ENCODE results near the gene TNFRSF6B.
"Not testable (repeated sequence)": the region's sequence is repeated elsewhere in the genome, so short reads cannot be mapped to it uniquely, and the experiment has no call there.

The TNFRSF6B gene, protein sequence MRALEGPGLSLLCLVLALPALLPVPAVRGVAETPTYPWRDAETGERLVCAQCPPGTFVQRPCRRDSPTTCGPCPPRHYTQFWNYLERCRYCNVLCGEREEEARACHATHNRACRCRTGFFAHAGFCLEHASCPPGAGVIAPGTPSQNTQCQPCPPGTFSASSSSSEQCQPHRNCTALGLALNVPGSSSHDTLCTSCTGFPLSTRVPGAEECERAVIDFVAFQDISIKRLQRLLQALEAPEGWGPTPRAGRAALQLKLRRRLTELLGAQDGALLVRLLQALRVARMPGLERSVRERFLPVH

GRCh38 chr20:63696628-63697356 is at the start of gene TNFRSF6B:
Gene TNFRSF6B, plus strand, starts transcription at chr20:63696652. Its CDS starts 116 bp downstream, at chr20:63696768.
- Histone ChIP-seq H3K27ac (peak within 1 kb of the TSS in 20 of 21 experiments; percentile 2 to 96 (median 79)), H3K4me3 (peak within 1 kb of the TSS; percentile 14 to 47 (median 31))

GRCh38 chr20:63648190-63648589 is 48.3 kb upstream of the TNFRSF6B start:
- H3K27ac ChIP-seq: no peak overlapping the region
- H3K4me3 ChIP-seq: no peak overlapping the region

- Histone ChIP-seq H3K27ac (no peak overlapping the region), H3K4me3 (no peak overlapping the region)
Measured at GRCh38 chr20:63648895-63649589, 47.4 kb upstream of the TNFRSF6B start.

DNA sequence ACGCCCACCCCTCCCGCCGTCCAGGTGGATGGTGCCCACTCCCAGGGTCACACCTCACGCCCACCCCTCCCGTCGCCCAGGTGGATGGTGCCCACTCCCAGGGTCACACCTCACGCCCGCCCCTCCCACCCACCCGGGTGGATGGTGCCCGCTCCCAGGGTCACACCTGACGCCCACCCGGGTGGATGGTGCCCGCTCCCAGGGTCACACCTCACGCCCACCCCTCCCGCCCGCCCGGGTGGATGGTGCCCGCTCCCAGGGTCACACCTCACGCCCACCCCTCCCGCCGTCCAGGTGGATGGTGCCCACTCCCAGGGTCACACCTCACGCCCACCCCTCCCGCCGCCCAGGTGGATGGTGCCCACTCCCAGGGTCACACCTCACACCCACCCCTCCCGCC is 46.0 kb upstream of the TNFRSF6B start:
- H3K27ac ChIP-seq, H3K4me3 ChIP-seq: not testable (repeated sequence)

GRCh38 chr20:63651942-63652191 is 44.6 kb upstream of the TNFRSF6B start:
- Histone ChIP-seq H3K4me3 (peak overlapping the region; percentile 56 to 74 (median 65)), H3K27ac (peak overlapping the region in 9 of 21 experiments; percentile 11 to 90 (median 63))

GRCh38 chr20:63652192-63652980 is 44.1 kb upstream of the TNFRSF6B start:
- peak overlapping the region in 15 of 21 experiments; percentile 11 to 90 (median 61) for H3K27ac ChIP-seq
- peak overlapping the region; percentile 56 to 74 (median 65) for H3K4me3 ChIP-seq

- peak within 1 kb of the TSS; percentile 56 to 74 (median 65) for H3K4me3 ChIP-seq
- peak within 1 kb of the TSS in 20 of 21 experiments; percentile 45 to 90 (median 71) for H3K27ac ChIP-seq
Measured at GRCh38 chr20:63653041-63653973, 43.1 kb upstream of the TNFRSF6B start, which contains the start of gene STMN3. Gene STMN3, minus strand, starts transcription at chr20:63653424. Its CDS starts 79 bp downstream, at chr20:63653345.

DNA sequence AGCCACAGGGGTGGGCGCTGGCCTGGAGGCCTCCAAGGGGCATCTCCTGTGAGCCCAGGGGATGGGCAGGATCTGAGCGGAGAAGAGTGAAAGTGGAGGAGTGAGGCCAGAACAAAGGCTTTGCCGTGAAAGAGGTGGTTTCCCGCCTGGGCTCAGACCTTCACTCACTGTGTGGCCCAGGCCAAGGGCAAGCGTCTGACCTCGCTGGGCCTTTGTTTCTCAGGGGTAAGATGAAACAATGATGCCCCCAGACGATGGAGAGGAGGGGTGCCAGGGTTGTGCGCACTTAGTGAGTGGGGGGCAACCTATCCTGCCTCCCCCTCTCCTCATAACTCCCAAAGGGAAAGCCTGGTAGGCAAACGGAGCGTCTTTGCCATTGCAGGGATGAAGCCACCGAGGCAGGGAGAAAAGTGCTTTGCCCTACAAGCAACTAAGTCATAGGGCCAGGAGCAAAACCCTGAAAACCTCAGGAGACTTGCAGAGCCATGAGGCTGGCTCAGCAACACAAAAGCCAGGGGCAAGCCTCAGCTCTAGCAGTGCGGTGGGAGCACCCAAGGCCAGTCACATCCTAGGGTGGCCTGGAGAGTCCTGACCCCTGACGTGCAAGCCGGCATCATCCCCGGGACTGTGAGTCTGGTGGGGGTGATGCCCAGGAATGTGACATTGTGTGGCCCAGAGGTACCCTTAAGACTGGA is 42.3 kb upstream of the TNFRSF6B start:
- Histone ChIP-seq H3K4me3 (peak overlapping the region; percentile 56 to 74 (median 65)), H3K27ac (peak overlapping the region in 19 of 21 experiments; percentile 27 to 90 (median 73))

GRCh38 chr20:63655249-63655648 is 41.2 kb upstream of the TNFRSF6B start:
- no peak overlapping the region for H3K27ac ChIP-seq
- no peak overlapping the region for H3K4me3 ChIP-seq

GRCh38 chr20:63656451-63656850 is 40.0 kb upstream of the TNFRSF6B start:
- Histone ChIP-seq H3K27ac (peak overlapping the region in 1 of 21 experiments; percentile 91), H3K4me3 (no peak overlapping the region)

DNA sequence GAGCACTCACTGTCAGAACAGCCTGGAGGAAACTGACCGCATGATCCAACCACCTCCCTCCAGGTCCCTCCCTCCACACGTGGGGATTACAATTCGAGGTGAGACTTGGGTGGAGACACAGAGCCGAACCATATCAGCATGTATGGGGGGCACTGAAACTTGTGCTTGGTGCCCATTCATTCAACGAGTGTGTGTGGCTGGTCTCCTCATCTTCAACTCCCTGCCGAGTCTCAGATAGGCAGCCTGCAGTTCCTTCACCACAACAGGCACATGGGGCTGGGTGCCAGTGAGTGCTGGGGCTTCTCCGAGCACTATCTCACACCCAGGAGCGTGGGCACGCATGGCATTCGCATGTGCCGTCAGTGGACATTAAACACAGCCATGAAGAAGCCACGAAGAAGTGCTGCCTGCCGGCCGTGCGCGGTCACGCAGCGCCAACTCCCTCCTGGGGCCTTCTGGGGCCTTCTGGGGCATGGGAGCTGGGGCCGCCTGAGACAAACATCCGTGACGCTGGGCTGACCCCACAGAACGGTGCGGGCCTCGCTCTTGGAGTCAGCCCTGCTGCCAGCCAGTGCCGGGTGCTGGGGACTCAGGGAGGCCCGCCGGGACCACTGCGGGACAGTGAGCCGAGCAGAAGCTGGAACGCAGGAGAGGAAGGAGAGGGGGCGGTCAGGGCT is 39.1 kb upstream of the TNFRSF6B start:
- Histone ChIP-seq H3K27ac (peak overlapping the region; percentile 69 to 96 (median 88)), H3K4me3 (peak overlapping the region; percentile 55 to 80 (median 70))

DNA sequence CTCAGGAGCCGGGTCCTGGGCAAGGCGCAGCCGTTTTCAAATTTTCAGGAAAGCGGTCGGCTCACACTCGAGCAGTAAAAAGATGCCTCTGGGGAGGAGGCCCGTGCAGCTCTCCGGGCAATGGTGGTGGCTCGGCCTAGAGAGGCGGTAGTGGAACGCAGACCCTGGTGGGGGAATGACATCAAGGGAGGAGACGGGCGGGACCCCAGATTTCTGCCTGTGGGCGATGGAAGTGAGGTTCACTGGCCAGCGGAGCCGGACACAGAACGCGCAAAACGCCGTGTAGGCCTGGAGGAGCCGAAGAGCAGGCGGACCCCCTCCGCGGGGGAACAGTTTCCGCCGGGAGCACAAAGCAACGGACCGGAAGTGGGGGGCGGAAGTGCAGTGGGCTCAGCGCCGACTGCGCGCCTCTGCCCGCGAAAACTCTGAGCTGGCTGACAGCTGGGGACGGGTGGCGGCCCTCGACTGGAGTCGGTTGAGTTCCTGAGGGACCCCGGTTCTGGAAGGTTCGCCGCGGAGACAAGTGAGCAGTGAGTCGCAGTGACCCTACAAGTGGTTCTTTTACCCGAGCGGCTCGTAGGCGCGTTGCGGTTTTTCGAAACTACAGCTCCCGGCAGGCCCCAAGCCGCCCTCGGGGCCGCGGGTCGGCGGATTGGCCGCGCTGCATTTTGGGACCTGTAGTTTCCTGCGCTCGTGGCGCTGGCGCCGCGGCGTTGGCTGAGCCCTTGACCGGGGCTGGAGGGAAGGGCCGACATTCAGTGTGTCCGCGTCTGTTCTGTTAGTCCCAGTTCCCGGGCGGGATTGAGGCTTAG is 38.3 kb upstream of the TNFRSF6B start, which contains the start of gene RTEL1:
TSS of gene RTEL1 (plus strand) at position 376 of the 812 bp plus-strand sequence. CDS start 1,091 bp downstream, outside the sequence.
- H3K4me3 ChIP-seq: peak within 1 kb of the TSS; percentile 55 to 80 (median 70)
- H3K27ac ChIP-seq: peak within 1 kb of the TSS; percentile 69 to 96 (median 88)

GRCh38 chr20:63658749-63659187 is 37.7 kb upstream of the TNFRSF6B start:
- Histone ChIP-seq H3K27ac (peak overlapping the region; percentile 15 to 96 (median 88)), H3K4me3 (peak overlapping the region; percentile 55 to 80 (median 70))

- H3K4me3 ChIP-seq: peak overlapping the region; percentile 55 to 80 (median 70)
- H3K27ac ChIP-seq: peak overlapping the region in 18 of 21 experiments; percentile 82 to 96 (median 90)
Measured at GRCh38 chr20:63659370-63659769, 37.1 kb upstream of the TNFRSF6B start.

DNA sequence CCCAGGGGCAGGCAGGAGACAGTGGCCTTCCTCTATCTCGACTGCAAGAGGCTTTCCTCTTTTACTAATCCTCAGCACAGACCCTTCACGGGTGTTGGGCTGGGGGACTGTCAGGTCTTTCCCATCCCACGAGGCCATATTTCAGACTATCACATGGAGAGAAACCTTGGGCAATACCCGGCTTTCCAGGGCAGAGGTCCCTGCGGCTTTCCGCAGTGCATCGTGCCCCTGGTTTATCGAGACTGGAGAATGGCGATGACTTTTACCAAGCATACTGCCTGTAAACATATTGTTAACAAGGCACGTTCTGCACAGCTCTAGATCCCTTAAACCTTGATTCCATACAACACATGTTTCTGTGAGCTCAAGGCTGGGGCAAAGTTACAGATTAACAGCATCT is 36.3 kb upstream of the TNFRSF6B start:
- H3K4me3 ChIP-seq, H3K27ac ChIP-seq: not testable (repeated sequence)

DNA sequence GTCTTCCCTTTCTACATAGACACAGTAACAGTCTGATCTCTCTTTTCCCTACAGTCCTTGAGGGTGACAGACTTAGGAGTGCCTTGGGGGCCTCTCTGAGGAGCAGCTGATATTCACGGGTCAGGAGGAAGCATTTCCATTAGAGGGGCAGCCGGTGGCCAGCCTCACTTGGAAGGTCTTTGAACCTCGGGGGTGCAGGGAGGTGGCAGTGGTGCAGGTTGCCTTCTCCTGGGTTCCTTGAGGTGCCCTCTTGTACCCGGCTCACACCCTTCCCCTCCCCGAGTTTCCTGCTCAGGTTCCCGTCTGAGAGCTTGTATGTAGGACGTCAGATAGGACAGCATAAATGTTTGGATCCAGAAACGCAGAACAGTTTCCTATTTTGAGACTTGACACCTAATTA is 35.8 kb upstream of the TNFRSF6B start:
- no peak overlapping the region for H3K4me3 ChIP-seq
- H3K27ac ChIP-seq: no peak overlapping the region
